SK-N-SH (cell line): ENCODE measurements around the gene KCNH4. TPM values are rescaled to one million over a fixed set of nuclear protein-coding genes. Genes with fewer than 3 reads are reported as not detected.
A peak's percentile ranks its signal among the peaks of the same experiment; 100 is the strongest.

ENCODE experiments used
- CTCF ChIA-PET: fragments of 300-600, 350-600 bp; formaldehyde crosslinking; extraction: SDS; loops from one replicate; lab custom pipeline; 2021; lab: Yijun Ruan, JAX
- POLR2A ChIA-PET: fragments of 350-600 bp; sonication (Branson Sonifier 250); formaldehyde crosslinking; extraction: SDS; loops from one replicate; lab custom pipeline; 2020; ENCODE audit warnings: antibody characterized with exemption, inconsistent platforms; lab: Yijun Ruan, JAX
- DNase-seq: peaks from one replicate; pipeline ENCODE4 v3.0.0; 2012
- H2AFZ ChIP-seq: fragments of 200-600 bp; sonication (generic); 2 replicates; pipeline ENCODE4 v1.8.1; 2016; ENCODE audit warnings: antibody characterized with exemption, mild to moderate bottlenecking, low read depth
- H3F3A ChIP-seq: fragments of 200-600 bp; sonication (generic); replicated peaks from 2 replicates; pipeline ENCODE3; 2016; ENCODE audit warnings: antibody characterized with exemption, mild to moderate bottlenecking; ENCODE audit not compliant: insufficient read depth
- H3K27ac ChIP-seq, 2 experiments: fragments of 200-500 bp in 1 of 2; fragments of 200-600 bp in 1 of 2; sonication (Bioruptor generic) in 1 of 2; sonication (generic), shearing (Covaris generic) in 1 of 2; 2 replicates each; pipeline versions ENCODE4 v1.5.1 to v1.6.1; 2014 to 2016; ENCODE audit warnings: low read depth in 2 of 2, inconsistent platforms in 1 of 2, low read length in 1 of 2, mild to moderate bottlenecking in 1 of 2, mixed read lengths in 1 of 2
- H3K27me3 ChIP-seq: fragments of 200-600 bp; sonication (generic), shearing (Covaris generic); 2 replicates; pipeline ENCODE4 v1.6.1; 2016; ENCODE audit warnings: mixed run types; ENCODE audit not compliant: insufficient read depth
- H3K36me3 ChIP-seq, 2 experiments: fragments of 200-500 bp in 1 of 2; fragments of 200-600 bp in 1 of 2; sonication (Bioruptor generic) in 1 of 2; sonication (generic) in 1 of 2; replicated peaks in 1 of 2; 2 replicates each; pipeline versions ENCODE3 to v1.5.1; 2014 to 2016; ENCODE audit warnings: low read length in 1 of 2, mild to moderate bottlenecking in 1 of 2; ENCODE audit not compliant: insufficient read depth in 2 of 2, control insufficient read depth in 1 of 2
- H3K4me1 ChIP-seq, 2 experiments: fragments of 200-500 bp in 1 of 2; fragments of 200-600 bp in 1 of 2; sonication (Bioruptor generic) in 1 of 2; sonication (generic), shearing (Covaris generic) in 1 of 2; 2 replicates each; pipeline versions ENCODE4 v1.5.1 to v1.6.1; 2014 to 2016; ENCODE audit warnings: low read depth in 1 of 2, low read length in 1 of 2, mixed run types in 1 of 2; ENCODE audit not compliant: insufficient read depth in 2 of 2, control insufficient read depth in 1 of 2
- H3K4me2 ChIP-seq: fragments of 200-600 bp; sonication (generic), shearing (Covaris generic); 2 replicates; pipeline ENCODE4 v1.6.1; 2017; ENCODE audit warnings: mixed run types
- H3K4me3 ChIP-seq, 2 experiments: fragments of 200-500 bp in 1 of 2; fragments of 200-600 bp in 1 of 2; sonication (Bioruptor generic) in 1 of 2; sonication (generic), shearing (Covaris generic) in 1 of 2; 2 replicates each; pipeline versions ENCODE4 v1.5.1 to v1.8.1; 2014 to 2016; ENCODE audit warnings: low read depth in 2 of 2, inconsistent platforms in 1 of 2, low read length in 1 of 2, mild to moderate bottlenecking in 1 of 2, mixed read lengths in 1 of 2, moderate library complexity in 1 of 2
- H3K79me2 ChIP-seq: fragments of 200-600 bp; sonication (generic); 2 replicates; pipeline ENCODE4 v1.8.1; 2017; ENCODE audit warnings: mild to moderate bottlenecking; ENCODE audit not compliant: insufficient read depth
- H3K9ac ChIP-seq: fragments of 200-600 bp; sonication (generic); 2 replicates; pipeline ENCODE4 v1.6.1; 2017; ENCODE audit warnings: mixed run types
- H3K9me2 ChIP-seq: fragments of 200-600 bp; sonication (generic); 2 replicates; pipeline ENCODE4 v1.6.1; 2017; ENCODE audit warnings: mixed run types
- H3K9me3 ChIP-seq: fragments of 200-600 bp; sonication (generic); 2 replicates; pipeline ENCODE4 v1.6.1; 2017; ENCODE audit warnings: mixed run types, mild to moderate bottlenecking, moderate library complexity
- H4K20me1 ChIP-seq: fragments of 200-600 bp; sonication (generic); 2 replicates; pipeline ENCODE4 v1.6.1; 2017; ENCODE audit warnings: mild to moderate bottlenecking, mixed run types; ENCODE audit not compliant: insufficient read depth
- EP300 ChIP-seq, 2 experiments: IDR thresholded peaks; 2 replicates each; pipeline versions ENCODE4 v1.4.0 to v1.6.1; 2012; ENCODE audit warnings: borderline replicate concordance in 1 of 2, low read depth in 1 of 2, low read length in 1 of 2
- GATA2 ChIP-seq: sonication (generic); formaldehyde crosslinking; IDR thresholded peaks from 2 replicates; pipeline ENCODE4 v1.5.0; 2020; ENCODE audit warnings: mild to moderate bottlenecking, missing genetic modification reagents
- NRF1 ChIP-seq: IDR thresholded peaks from 2 replicates; pipeline ENCODE4 v1.6.1; 2012; ENCODE audit warnings: low read depth, mild to moderate bottlenecking, low read length
- POLR2AphosphoS5 ChIP-seq: IDR thresholded peaks from 2 replicates; pipeline ENCODE4 v1.6.1; 2012; ENCODE audit warnings: low read depth, low read length
- REST ChIP-seq: IDR thresholded peaks from 2 replicates; pipeline ENCODE4 v1.6.1; 2012; ENCODE audit warnings: mild to moderate bottlenecking, low read depth, low read length, moderate library complexity
- RFX5 ChIP-seq: IDR thresholded peaks from 2 replicates; pipeline ENCODE4 v1.6.1; 2012; ENCODE audit warnings: mild to moderate bottlenecking, improper control_type of control experiment, low read length
- SIN3A ChIP-seq: IDR thresholded peaks from 2 replicates; pipeline ENCODE4 v1.6.1; 2012; ENCODE audit warnings: low read depth, mild to moderate bottlenecking, low read length, moderate library complexity, borderline replicate concordance
- SMC3 ChIP-seq: IDR thresholded peaks from 2 replicates; pipeline ENCODE4 v1.6.1; 2012; ENCODE audit warnings: low read depth, low read length, improper control_type of control experiment
- TAF1 ChIP-seq: IDR thresholded peaks from 2 replicates; pipeline ENCODE4 v1.6.1; 2012; ENCODE audit warnings: low read depth, mild to moderate bottlenecking, low read length, moderate library complexity, borderline replicate concordance
- YY1 ChIP-seq: IDR thresholded peaks from 2 replicates; pipeline ENCODE4 v1.4.0; 2012; ENCODE audit warnings: low read depth, mild to moderate bottlenecking
- WGBS: methylation state at CpG from one replicate; pipeline ENCODE4 v1.1.6; 2017; ENCODE audit warnings: low lambda C conversion rate; 5-methylcytosine and 5-hydroxymethylcytosine counted together
- polyA plus RNA-seq, 3 experiments: library from polyadenylated mRNA; depleted of rRNA; stranded (reverse); fragments of >200 nt; gene quantifications; 2 replicates each; pipeline ENCODE4 v1.2.3, GENCODE V29; 2012
- TF ChIP-seq, protein P1 (sequence below): IDR thresholded peaks from 2 replicates; pipeline ENCODE4; 2012
- TF ChIP-seq, protein P2 (sequence below): IDR thresholded peaks from 2 replicates; pipeline ENCODE4 v1.4.0; 2012; ENCODE audit warnings: low read depth, borderline replicate concordance
- TF ChIP-seq, protein P3 (sequence below): IDR thresholded peaks from 2 replicates; pipeline ENCODE4 v1.4.0; 2012; ENCODE audit warnings: low read depth, borderline replicate concordance

KCNH4 gene
- polyA plus RNA-seq, 1 of the 3 experiments (the other 2 are of a cell fraction) = 0.46 TPM

GRCh38 chr17:42107597-42108576 lies 73.1 kb downstream of the KCNH4 start:
- Histone ChIP-seq H3K4me3 (peak overlapping the region; percentile 41 to 59), H3K9ac (no peak overlapping the region), H3F3A (no peaks in the 10 kb centered on the region), H3K9me2 (no peaks in the 10 kb centered on the region), H3K27ac (no peak overlapping the region), H2AFZ (peak overlapping the region; percentile 86; the same call in 1 of the 2 replicates), H4K20me1 (no peaks in the 10 kb centered on the region), H3K4me2 (peak overlapping the region; percentile 87), H3K79me2 (no peaks in the 10 kb centered on the region), H3K9me3 (no peaks in the 10 kb centered on the region), H3K36me3 (no peaks in the 10 kb centered on the region), H3K27me3 (no peaks in the 10 kb centered on the region), H3K4me1 (peaks cover 0 to 11% of the 10 kb centered on the region in 2 experiments; a peak in 1 of 4 replicates)
- ChIA-PET CTCF (interaction anchor here (1.3 to 29.9 kb wide), 7 partner anchors 8 to 148 kb away, joined by 3 to 496 read pairs (median 6); partner anchors contain the start of genes DNAJC7, NKIRAS2 and ZNF385C), POLR2A (interaction anchor here (0.5 to 0.9 kb wide), 3 partner anchors 32 to 122 kb away, joined by 3 to 4 read pairs (median 3); no protein-coding TSS in a partner anchor)
- DNase-seq = peak; percentile 100
- WGBS = 71% methylated on average over 24 of the region's 51 CpGs
- TF ChIP-seq, protein P1, sequence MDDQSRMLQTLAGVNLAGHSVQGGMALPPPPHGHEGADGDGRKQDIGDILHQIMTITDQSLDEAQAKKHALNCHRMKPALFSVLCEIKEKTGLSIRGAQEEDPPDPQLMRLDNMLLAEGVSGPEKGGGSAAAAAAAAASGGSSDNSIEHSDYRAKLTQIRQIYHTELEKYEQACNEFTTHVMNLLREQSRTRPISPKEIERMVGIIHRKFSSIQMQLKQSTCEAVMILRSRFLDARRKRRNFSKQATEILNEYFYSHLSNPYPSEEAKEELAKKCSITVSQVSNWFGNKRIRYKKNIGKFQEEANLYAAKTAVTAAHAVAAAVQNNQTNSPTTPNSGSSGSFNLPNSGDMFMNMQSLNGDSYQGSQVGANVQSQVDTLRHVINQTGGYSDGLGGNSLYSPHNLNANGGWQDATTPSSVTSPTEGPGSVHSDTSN = no peak
- no peak for TF ChIP-seq SMC3
- TF ChIP-seq YY1 = no peak
- TF ChIP-seq POLR2AphosphoS5 = no peak
- no peak for TF ChIP-seq SIN3A
- TF ChIP-seq, protein P2, sequence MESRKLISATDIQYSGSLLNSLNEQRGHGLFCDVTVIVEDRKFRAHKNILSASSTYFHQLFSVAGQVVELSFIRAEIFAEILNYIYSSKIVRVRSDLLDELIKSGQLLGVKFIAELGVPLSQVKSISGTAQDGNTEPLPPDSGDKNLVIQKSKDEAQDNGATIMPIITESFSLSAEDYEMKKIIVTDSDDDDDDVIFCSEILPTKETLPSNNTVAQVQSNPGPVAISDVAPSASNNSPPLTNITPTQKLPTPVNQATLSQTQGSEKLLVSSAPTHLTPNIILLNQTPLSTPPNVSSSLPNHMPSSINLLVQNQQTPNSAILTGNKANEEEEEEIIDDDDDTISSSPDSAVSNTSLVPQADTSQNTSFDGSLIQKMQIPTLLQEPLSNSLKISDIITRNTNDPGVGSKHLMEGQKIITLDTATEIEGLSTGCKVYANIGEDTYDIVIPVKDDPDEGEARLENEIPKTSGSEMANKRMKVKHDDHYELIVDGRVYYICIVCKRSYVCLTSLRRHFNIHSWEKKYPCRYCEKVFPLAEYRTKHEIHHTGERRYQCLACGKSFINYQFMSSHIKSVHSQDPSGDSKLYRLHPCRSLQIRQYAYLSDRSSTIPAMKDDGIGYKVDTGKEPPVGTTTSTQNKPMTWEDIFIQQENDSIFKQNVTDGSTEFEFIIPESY = no peak
- no peak for TF ChIP-seq GATA2 (CRISPR knock-in tag)
- no peak for TF ChIP-seq REST
- no peak for TF ChIP-seq EP300 (IDR thresholded peaks at IDR 0.05; ENCODE audit: borderline replicate concordance in 1 of 2, low read depth in 1 of 2, low read length in 1 of 2)
- no peak for TF ChIP-seq TAF1
- TF ChIP-seq NRF1 = no peak
- TF ChIP-seq, protein P3, sequence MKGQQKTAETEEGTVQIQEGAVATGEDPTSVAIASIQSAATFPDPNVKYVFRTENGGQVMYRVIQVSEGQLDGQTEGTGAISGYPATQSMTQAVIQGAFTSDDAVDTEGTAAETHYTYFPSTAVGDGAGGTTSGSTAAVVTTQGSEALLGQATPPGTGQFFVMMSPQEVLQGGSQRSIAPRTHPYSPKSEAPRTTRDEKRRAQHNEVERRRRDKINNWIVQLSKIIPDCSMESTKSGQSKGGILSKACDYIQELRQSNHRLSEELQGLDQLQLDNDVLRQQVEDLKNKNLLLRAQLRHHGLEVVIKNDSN = no peak
- TF ChIP-seq RFX5 = no peak
